ENCODE results near the gene FRY. TPM values are rescaled to one million over a fixed set of nuclear protein-coding genes. Genes with fewer than 3 reads are reported as not detected.

Gene FRY
- total and polyA plus RNA-seq, 2 of the 13 experiments (the other 11 are each of a cell fraction or from before 2014, with no cell fraction given), result 8.2 to 13.1 TPM

DNA sequence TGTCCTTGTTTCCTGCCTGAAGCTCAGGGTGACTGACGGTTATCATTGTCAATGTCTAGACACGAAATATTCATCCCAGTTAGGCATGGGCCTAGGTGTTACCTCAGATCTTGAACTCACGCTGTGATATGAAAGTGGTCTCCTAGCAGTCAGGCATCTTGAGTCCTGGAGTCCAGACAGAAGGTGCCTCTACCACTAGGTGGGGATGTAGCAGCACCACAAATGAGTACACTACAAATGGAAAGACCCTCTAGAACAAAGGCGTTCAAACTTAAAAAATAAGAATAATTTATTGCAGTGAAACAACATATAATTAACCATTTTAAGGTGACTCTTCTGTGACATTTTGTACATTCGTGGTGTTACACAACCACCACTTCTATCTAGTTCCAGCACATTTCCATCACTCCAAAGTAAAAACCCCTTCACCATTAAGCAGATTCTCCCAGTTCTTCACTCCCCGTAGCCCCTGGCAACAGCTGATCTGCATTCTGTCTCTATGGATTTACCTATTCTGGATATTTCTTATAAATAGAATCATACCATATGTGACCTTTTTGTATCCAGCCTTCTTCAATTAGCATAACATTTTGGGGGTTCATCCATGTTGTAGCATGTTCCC lies 11.9 kb upstream of the FRY start (continued):
- no peak for TF ChIP-seq CREM (IDR thresholded peaks at IDR 0.05)
- no peak for TF ChIP-seq CREM (CRISPR knock-in tag; IDR thresholded peaks at IDR 0.05)
- no peak for TF ChIP-seq HNF4G (IDR thresholded peaks at IDR 0.05; ENCODE audit: borderline replicate concordance, low read depth, low read length)
- TF ChIP-seq HNF4G (CRISPR knock-in tag; IDR thresholded peaks at IDR 0.05; ENCODE audit: borderline replicate concordance, low read depth), result no peak
- no peak for TF ChIP-seq PHF21A (CRISPR knock-in tag; IDR thresholded peaks at IDR 0.05)
- TF ChIP-seq, protein P1, sequence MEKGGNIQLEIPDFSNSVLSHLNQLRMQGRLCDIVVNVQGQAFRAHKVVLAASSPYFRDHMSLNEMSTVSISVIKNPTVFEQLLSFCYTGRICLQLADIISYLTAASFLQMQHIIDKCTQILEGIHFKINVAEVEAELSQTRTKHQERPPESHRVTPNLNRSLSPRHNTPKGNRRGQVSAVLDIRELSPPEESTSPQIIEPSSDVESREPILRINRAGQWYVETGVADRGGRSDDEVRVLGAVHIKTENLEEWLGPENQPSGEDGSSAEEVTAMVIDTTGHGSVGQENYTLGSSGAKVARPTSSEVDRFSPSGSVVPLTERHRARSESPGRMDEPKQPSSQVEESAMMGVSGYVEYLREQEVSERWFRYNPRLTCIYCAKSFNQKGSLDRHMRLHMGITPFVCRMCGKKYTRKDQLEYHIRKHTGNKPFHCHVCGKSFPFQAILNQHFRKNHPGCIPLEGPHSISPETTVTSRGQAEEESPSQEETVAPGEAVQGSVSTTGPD (CRISPR knock-in tag; IDR thresholded peaks at IDR 0.05), result no peak
- TF ChIP-seq TBX2 (CRISPR knock-in tag; IDR thresholded peaks at IDR 0.05; ENCODE audit: borderline replicate concordance), result no peak
- 0 out of 2 replicates have a peak, but pooled peaks have one; percentile 42 for TF ChIP-seq ZNF205 (CRISPR knock-in tag; IDR thresholded peaks at IDR 0.05)
- no peak for TF ChIP-seq SRY (CRISPR knock-in tag; IDR thresholded peaks at IDR 0.05)
- TF ChIP-seq NFKB2 (CRISPR knock-in tag; IDR thresholded peaks at IDR 0.05; ENCODE audit: borderline replicate concordance), result no peak
- no peak for TF ChIP-seq NFATC3 (CRISPR knock-in tag; IDR thresholded peaks at IDR 0.05)
- no peak for TF ChIP-seq EEA1 (CRISPR knock-in tag; IDR thresholded peaks at IDR 0.05; ENCODE audit: borderline replicate concordance)
- no peak for TF ChIP-seq MEIS1 (CRISPR knock-in tag; IDR thresholded peaks at IDR 0.05; ENCODE audit: borderline replicate concordance)
- no peak for TF ChIP-seq MEIS2 (CRISPR knock-in tag; IDR thresholded peaks at IDR 0.05)
- TF ChIP-seq PPARG (CRISPR knock-in tag; conservative IDR thresholded peaks at IDR 0.05), result no peak
- no peak for TF ChIP-seq ZNF138 (CRISPR knock-in tag; IDR thresholded peaks at IDR 0.05; ENCODE audit: low read depth)
- 0 out of 2 replicates have a peak, but pooled peaks have one; percentile 22 for TF ChIP-seq KAT8 (CRISPR knock-in tag; IDR thresholded peaks at IDR 0.05)
- peak; percentile 73 for TF ChIP-seq RAD21 (CRISPR knock-in tag; IDR thresholded peaks at IDR 0.05)
- TF ChIP-seq ARNT (IDR thresholded peaks at IDR 0.05), result no peak
- TF ChIP-seq IKZF1 (IDR thresholded peaks at IDR 0.05), result no peak
- TF ChIP-seq, protein P2, sequence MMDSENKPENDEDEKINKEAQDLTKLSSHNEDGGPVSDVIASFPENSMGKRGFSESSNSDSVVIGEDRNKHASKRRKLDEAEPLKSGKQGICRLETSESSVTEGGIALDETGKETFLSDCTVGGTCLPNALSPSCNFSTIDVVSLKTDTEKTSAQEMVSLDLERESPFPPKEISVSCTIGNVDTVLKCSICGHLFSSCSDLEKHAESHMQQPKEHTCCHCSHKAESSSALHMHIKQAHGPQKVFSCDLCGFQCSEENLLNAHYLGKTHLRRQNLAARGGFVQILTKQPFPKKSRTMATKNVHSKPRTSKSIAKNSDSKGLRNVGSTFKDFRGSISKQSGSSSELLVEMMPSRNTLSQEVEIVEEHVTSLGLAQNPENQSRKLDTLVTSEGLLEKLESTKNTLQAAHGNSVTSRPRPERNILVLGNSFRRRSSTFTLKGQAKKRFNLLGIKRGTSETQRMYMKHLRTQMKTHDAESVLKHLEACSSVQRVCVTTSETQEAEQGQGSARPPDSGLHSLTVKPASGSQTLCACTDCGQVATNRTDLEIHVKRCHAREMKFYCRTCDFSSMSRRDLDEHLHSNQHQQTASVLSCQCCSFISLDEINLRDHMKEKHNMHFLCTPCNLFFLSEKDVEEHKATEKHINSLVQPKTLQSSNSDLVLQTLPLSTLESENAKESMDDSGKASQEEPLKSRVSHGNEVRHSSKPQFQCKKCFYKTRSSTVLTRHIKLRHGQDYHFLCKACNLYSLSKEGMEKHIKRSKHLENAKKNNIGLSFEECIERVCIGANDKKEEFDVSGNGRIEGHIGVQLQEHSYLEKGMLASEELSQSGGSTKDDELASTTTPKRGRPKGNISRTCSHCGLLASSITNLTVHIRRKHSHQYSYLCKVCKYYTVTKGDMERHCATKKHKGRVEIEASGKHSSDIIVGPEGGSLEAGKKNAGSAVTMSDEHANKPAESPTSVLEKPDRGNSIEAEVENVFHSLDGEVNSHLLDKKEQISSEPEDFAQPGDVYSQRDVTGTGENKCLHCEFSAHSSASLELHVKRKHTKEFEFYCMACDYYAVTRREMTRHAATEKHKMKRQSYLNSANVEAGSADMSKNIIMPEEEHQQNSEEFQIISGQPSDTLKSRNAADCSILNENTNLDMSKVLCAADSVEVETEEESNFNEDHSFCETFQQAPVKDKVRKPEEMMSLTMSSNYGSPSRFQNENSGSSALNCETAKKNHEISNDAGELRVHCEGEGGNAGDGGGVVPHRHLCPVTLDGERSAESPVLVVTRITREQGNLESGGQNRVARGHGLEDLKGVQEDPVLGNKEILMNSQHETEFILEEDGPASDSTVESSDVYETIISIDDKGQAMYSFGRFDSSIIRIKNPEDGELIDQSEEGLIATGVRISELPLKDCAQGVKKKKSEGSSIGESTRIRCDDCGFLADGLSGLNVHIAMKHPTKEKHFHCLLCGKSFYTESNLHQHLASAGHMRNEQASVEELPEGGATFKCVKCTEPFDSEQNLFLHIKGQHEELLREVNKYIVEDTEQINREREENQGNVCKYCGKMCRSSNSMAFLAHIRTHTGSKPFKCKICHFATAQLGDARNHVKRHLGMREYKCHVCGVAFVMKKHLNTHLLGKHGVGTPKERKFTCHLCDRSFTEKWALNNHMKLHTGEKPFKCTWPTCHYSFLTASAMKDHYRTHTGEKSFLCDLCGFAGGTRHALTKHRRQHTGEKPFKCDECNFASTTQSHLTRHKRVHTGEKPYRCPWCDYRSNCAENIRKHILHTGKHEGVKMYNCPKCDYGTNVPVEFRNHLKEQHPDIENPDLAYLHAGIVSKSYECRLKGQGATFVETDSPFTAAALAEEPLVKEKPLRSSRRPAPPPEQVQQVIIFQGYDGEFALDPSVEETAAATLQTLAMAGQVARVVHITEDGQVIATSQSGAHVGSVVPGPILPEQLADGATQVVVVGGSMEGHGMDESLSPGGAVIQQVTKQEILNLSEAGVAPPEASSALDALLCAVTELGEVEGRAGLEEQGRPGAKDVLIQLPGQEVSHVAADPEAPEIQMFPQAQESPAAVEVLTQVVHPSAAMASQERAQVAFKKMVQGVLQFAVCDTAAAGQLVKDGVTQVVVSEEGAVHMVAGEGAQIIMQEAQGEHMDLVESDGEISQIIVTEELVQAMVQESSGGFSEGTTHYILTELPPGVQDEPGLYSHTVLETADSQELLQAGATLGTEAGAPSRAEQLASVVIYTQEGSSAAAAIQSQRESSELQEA (CRISPR knock-in tag; IDR thresholded peaks at IDR 0.05; ENCODE audit: not compliant biosample characterization), result no peak
- TF ChIP-seq, protein P3, sequence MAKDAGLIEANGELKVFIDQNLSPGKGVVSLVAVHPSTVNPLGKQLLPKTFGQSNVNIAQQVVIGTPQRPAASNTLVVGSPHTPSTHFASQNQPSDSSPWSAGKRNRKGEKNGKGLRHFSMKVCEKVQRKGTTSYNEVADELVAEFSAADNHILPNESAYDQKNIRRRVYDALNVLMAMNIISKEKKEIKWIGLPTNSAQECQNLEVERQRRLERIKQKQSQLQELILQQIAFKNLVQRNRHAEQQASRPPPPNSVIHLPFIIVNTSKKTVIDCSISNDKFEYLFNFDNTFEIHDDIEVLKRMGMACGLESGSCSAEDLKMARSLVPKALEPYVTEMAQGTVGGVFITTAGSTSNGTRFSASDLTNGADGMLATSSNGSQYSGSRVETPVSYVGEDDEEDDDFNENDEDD (CRISPR knock-in tag; IDR thresholded peaks at IDR 0.05; ENCODE audit: borderline replicate concordance), result no peak

Data from HepG2 (cell line).